SJCRH30 (cell line): ENCODE measurements around the gene TFCP2L1. TPM values are rescaled to one million over a fixed set of nuclear protein-coding genes. Genes with fewer than 3 reads are reported as not detected.
"Not testable (repeated sequence)": the region's sequence is repeated elsewhere in the genome, so short reads cannot be mapped to it uniquely, and the experiment has no call there.

Experiments used
- DNase-seq, 2 experiments: peaks; one replicate each; pipeline ENCODE4 v3.0.0-alpha.2; 2015 to 2020
- H3K27ac ChIP-seq: fragments of 250-450 bp; sonication (Bioruptor Pico); 2 replicates; pipeline ENCODE4 v1.5.1; 2020; ENCODE audit warnings: mild to moderate bottlenecking, moderate library complexity
- H3K27me3 ChIP-seq: fragments of 250-450 bp; sonication (Bioruptor Pico); 2 replicates; pipeline ENCODE4 v1.5.1; 2020; ENCODE audit warnings: mild to moderate bottlenecking, moderate library complexity
- H3K36me3 ChIP-seq: fragments of 250-450 bp; sonication (Bioruptor Pico); 2 replicates; pipeline ENCODE4 v1.5.1; 2020; ENCODE audit warnings: mild to moderate bottlenecking, moderate library complexity
- H3K4me1 ChIP-seq: fragments of 250-450 bp; sonication (Bioruptor Pico); 2 replicates; pipeline ENCODE4 v1.5.1; 2020; ENCODE audit warnings: mild to moderate bottlenecking, moderate library complexity
- H3K4me3 ChIP-seq: fragments of 250-450 bp; sonication (Bioruptor Pico); 2 replicates; pipeline ENCODE4 v1.5.1; 2020; ENCODE audit warnings: mild to moderate bottlenecking, moderate library complexity
- H3K9me3 ChIP-seq: fragments of 250-450 bp; sonication (Bioruptor Pico); replicated peaks from 2 replicates; pipeline ENCODE4 v1.5.1; 2020; ENCODE audit warnings: mild to moderate bottlenecking, moderate library complexity
- total RNA-seq: library from RNA; depleted of rRNA; stranded (reverse); fragments of >200 nt; shearing (Covaris generic); gene quantifications from 2 replicates; pipeline ENCODE4 v1.2.3, GENCODE V29; 2014; rRNA removed

Gene TFCP2L1, protein sequence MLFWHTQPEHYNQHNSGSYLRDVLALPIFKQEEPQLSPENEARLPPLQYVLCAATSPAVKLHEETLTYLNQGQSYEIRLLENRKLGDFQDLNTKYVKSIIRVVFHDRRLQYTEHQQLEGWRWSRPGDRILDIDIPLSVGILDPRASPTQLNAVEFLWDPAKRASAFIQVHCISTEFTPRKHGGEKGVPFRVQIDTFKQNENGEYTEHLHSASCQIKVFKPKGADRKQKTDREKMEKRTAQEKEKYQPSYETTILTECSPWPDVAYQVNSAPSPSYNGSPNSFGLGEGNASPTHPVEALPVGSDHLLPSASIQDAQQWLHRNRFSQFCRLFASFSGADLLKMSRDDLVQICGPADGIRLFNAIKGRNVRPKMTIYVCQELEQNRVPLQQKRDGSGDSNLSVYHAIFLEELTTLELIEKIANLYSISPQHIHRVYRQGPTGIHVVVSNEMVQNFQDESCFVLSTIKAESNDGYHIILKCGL
- total RNA-seq, result 0.05 and 0.08 TPM in 2 replicates

DNA sequence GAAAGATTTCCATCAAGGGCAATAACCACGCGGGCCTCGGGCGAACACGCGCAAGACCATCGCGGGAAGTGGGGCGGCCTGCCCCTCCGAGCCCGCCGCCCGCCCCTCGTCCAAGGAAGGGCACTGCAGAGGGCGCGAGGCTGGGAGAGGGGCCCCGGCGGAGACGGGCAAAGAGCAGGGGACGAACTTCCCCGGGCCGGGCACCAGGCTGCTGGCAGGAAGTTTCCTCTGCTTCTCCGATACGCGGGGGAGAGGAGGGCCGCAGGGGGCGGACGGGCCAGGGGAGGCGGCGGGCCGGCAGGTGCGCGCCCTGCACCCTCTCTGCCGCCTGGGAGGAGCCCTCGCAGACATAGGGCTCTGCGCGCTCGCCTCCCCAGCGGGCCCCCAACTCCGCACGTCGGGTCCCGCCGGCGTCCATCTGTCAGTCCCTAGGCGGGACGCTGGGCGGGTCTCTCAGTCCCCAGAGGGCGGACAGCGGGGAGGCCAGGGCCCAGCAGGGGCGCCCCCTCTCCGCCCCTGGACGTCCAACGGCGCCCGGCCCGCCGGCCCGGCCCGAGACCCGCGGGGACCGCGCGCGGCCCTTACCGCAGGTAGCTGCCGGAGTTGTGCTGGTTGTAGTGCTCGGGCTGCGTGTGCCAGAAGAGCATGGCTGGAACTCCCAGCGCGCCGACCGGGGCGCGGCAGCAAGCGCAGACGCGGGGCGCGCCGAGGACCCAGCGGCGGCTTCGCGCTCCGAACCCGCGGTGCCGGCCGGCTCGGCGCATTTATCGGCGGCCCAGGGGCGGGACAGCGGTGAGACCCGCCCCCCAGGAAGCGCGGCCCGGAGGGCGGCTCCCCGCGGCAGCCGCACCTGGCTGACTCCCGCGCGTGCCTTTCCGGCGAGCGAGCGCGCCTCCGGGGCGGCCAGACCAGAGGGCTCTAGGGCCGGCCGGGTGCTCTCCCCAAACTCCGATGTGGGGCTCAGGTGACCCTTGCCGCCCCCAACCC, at the start of gene TFCP2L1:
Gene TFCP2L1 (minus strand): TSS at position 740 of the 987 bp plus-strand sequence. CDS start 93 bp downstream, at position 647.
- no peaks in the 10 kb centered on the region for H3K27me3 ChIP-seq
- no peaks in the 10 kb centered on the region for H3K4me1 ChIP-seq
- DNase-seq, result no peak
- no peaks in the 10 kb centered on the region for H3K36me3 ChIP-seq
- no peaks in the 10 kb centered on the region for H3K9me3 ChIP-seq
- no peak within 1 kb of the TSS for H3K27ac ChIP-seq
- no peak within 1 kb of the TSS for H3K4me3 ChIP-seq

DNA sequence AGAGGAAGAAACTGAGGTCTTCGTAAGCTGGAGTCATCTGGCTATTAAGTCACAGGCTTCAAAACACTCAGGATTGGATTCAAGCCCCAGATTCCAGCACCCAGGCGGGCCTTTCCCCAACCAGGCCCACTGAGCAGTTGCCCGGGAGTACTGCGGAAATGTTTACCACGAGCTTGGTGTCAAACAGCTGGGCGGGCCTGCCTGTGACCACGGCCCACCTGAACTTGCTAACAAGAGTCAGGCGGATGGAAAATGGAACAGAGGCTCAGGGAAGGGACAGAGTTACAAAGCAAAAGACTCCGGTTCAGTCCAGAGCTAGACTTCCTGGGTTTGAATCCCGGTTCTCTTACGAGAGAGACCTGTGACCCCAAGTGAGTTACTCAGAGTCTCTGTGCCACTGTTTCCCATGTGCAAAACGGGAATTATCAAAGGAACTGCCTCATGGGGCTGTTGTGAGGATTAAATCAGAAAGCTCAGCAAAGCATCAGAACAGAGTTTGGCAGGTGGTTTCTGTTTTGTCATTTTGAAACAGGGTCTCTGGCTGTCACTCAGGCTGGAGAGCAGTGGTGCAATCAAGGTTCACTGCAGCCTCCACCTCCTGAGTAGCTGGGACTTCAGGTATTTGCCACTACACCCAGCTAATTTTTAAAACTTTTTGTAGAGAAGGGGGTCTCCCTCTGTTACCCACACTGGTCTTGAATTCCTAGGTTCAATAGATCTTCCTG, 49.0 kb upstream of the TFCP2L1 start:
- Histone ChIP-seq H3K4me1 (peaks cover 34% of the 10 kb centered on the region), H3K27me3 (no peaks in the 10 kb centered on the region), H3K9me3 (no peaks in the 10 kb centered on the region), H3K27ac (no peak overlapping the region), H3K4me3 (no peak overlapping the region), H3K36me3 (0 out of 2 replicates have a peak, but pooled peaks cover 3% of the 10 kb centered on the region)
- DNase-seq, result peak in 1 of 2 experiments; percentile 38

DNA sequence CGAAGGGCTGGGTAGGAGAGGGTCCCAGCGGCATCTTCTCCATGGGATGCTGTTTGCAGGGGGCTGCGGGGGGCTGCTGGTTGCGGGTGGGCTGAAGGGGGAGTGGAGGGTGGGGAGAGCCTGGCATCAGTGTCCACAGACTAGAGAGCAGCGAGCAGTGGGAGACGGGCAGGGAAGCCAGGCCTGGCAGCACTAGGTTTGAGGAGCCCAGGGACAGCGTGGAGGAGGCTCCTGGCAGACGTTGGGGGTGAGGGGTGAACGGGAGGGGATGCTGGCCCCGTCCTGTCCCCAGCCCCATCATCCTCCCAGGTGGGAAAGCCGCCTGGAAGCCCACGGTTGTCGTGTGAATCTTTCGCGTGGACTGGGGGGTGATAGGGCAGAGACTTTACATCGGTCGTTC, 48.2 kb upstream of the TFCP2L1 start:
- no peaks in the 10 kb centered on the region for H3K27me3 ChIP-seq
- no peak overlapping the region for H3K27ac ChIP-seq
- 0 out of 2 replicates have a peak, but pooled peaks cover 3% of the 10 kb centered on the region for H3K36me3 ChIP-seq
- H3K4me1 ChIP-seq, result peaks cover 34% of the 10 kb centered on the region
- no peak overlapping the region for H3K4me3 ChIP-seq
- no peaks in the 10 kb centered on the region for H3K9me3 ChIP-seq
- no peak for DNase-seq

DNA sequence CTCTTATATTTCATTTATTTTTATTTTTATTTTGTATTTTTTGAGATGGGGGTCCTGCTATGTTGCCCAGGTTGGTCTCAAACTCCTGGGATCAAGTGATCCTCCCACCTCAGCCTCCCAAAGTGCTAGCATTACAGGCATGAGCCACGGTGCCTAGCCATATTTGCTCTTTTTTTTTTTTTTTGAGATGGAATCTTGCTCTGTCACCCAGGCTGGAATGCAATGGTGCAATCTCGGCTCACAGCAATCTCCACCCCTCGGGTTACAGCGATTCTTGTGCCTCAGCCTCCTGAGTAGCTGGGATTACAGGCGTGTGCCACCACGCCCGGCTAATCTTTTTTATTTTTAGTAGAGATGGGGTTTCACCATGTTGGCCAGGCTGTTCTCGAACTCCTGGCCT, 46.3 kb upstream of the TFCP2L1 start:
- not testable (repeated sequence) for H3K36me3 ChIP-seq, H3K9me3 ChIP-seq, H3K4me3 ChIP-seq, DNase-seq, H3K27me3 ChIP-seq, H3K27ac ChIP-seq
- H3K4me1 ChIP-seq, result peaks cover 18% of the 10 kb centered on the region

DNA sequence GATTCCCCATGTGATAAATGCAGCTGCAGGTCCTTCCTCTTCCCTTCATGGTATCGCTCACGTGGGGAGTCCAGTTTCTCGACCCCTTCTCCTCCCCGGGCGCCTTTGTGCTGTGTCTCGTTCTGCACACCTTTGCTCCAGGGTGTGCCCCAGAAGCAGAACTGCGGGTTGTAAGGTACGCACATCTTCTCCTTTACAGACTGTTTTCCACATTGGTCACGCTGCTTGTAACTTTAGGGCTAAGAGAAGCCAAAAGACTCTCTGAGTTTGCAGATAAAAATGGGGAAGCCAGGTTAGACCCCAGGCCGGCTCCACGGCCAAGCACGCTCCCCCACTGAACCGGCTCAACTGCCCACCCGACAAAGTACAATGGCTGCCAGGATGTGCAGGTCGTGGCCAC, 45.9 kb upstream of the TFCP2L1 start:
- Histone ChIP-seq H3K27me3 (no peaks in the 10 kb centered on the region), H3K4me1 (peaks cover 13% of the 10 kb centered on the region), H3K36me3 (no peaks in the 10 kb centered on the region), H3K4me3 (no peak overlapping the region), H3K27ac (no peak overlapping the region), H3K9me3 (no peaks in the 10 kb centered on the region)
- DNase-seq, result no peak

DNA sequence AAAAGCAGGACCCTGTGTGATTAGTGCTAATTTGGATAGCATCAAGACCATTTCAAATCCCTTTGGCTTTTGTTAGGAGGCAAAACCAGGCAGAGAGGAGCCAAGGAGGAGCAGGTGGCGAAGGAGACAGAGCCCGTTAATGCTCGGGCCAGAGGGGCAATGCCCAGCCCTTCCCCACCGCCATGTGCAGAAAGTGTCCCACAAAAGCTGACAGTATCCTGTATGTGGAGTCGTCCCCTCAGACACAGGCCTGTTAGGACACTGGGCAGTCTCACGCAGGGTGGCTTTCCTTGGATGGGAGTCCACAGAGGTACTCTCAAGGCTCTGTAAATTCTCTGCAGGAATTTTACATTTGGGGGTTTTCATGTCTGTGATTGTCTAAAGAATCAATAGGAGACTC, 44.8 kb upstream of the TFCP2L1 start:
- Histone ChIP-seq H3K9me3 (no peaks in the 10 kb centered on the region), H3K4me3 (no peak overlapping the region), H3K36me3 (no peaks in the 10 kb centered on the region), H3K4me1 (0 out of 2 replicates have a peak, but pooled peaks cover 3% of the 10 kb centered on the region), H3K27ac (no peak overlapping the region), H3K27me3 (no peaks in the 10 kb centered on the region)
- no peak for DNase-seq

DNA sequence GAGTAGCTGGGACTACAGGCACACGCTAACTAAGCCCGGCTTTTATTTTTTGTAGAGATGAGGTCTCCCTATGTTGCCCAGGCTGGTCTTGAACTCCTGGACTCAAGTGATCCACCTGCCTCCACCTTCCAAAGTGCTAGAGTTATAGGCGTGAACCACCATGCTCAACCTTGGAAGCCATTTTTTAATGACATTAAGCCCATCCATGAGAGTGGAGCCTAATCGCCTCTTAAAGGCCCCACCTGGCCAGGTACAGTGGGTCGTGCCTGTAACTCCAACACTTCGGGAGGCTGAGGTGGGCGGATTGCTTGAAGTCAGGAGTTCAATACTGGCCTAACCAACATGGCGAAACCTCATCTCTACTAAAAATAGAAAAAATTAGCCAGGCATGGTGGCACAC, 41.6 kb upstream of the TFCP2L1 start:
- no peak for DNase-seq
- Histone ChIP-seq H3K4me3 (no peak overlapping the region), H3K27ac (no peak overlapping the region), H3K4me1 (peaks cover 10% of the 10 kb centered on the region), H3K9me3 (no peaks in the 10 kb centered on the region), H3K27me3 (no peaks in the 10 kb centered on the region), H3K36me3 (no peaks in the 10 kb centered on the region)

DNA sequence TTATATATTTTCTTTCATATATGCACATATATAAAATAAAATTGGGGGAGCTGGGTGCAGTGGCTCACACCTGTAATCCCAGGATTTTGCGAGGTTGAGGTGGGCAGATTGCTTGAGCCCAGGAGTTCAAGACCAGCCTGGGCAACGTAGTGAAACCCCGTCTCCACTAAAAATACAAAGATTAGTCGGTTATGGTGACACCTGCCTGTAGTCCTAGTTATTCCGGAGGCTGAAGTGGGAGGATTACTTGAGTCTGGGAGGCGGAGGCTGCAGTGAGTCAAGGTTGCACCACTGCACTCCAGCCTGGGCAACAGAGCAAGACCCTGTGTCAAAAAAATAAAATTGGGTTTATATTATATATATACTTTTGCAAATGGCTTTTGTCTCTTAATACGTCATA, 39.6 kb upstream of the TFCP2L1 start:
- no peaks in the 10 kb centered on the region for H3K36me3 ChIP-seq
- H3K4me3 ChIP-seq, result no peak overlapping the region
- no peaks in the 10 kb centered on the region for H3K9me3 ChIP-seq
- DNase-seq, result no peak
- H3K27me3 ChIP-seq, result no peaks in the 10 kb centered on the region
- H3K4me1 ChIP-seq, result peaks cover 10% of the 10 kb centered on the region
- no peak overlapping the region for H3K27ac ChIP-seq

DNA sequence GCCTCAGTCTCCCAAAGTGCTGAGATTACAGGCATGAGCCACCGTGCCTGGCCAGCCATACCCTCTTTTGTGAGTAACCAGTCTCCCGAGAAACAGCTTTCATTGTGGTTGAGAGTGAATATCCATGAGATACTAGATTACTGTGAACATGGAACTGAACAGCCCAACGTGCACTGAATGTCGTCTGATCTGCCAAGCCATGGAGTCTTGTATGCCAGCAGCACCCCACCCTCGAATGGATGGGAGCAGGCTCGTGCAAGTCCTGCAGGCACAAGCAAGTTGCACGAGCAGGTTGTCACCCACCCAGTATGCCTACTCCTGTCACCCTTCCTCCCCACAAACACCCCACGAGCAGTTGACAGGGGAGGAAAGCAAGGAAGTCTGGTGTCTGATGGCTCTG, 36.5 kb upstream of the TFCP2L1 start:
- no peak overlapping the region for H3K27ac ChIP-seq
- H3K4me3 ChIP-seq, result no peak overlapping the region
- peaks cover 10% of the 10 kb centered on the region for H3K4me1 ChIP-seq
- no peak for DNase-seq
- H3K36me3 ChIP-seq, result no peaks in the 10 kb centered on the region
- no peaks in the 10 kb centered on the region for H3K9me3 ChIP-seq
- no peaks in the 10 kb centered on the region for H3K27me3 ChIP-seq

DNA sequence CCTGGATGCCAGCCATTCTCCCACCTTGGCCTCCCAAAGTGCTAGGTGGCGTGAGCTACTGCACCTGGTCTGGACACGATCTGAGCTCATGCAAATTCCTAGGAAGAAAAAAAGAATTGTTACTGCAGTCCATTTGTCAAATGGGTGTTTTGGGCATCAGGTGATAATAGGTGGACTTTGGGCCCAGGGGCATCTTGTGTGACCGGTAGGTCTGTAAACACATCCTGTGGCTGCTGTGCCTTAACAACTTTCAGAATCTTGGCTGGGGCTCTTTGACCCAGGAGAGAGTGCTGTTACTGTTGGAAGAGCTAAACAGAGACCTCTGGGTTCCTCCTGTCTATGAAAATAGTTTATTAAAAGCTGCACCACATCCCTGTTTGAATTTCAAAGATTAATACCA, 34.9 kb upstream of the TFCP2L1 start:
- H3K27me3 ChIP-seq, result no peaks in the 10 kb centered on the region

DNA sequence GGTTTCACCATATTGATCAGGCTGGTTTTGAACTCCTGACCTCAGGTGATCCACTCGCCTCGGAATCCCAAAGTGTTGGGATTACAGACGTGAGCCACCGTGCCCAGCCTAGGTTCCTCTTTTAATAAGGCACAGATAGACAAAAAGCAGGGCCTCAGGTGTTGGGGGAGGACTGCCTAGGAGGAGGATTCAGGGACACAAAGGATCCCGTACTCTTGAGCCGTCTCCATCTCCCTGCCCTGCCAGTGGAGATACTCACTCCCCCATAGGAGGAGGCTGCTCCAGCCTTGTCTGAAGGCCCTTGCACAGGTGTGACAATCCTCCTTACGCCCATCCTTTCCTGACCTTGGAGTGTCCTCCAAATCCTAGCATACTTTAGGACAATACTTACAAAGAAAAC, 32.0 kb upstream of the TFCP2L1 start:
- Histone ChIP-seq H3K36me3 (no peaks in the 10 kb centered on the region), H3K27me3 (no peaks in the 10 kb centered on the region), H3K27ac (no peak overlapping the region), H3K4me3 (no peak overlapping the region), H3K4me1 (no peaks in the 10 kb centered on the region), H3K9me3 (no peaks in the 10 kb centered on the region)
- DNase-seq, result no peak

More for the DNA sequence above, 34.9 kb upstream of the TFCP2L1 start:
- Histone ChIP-seq H3K27ac (no peak overlapping the region), H3K4me1 (peaks cover 10% of the 10 kb centered on the region), H3K9me3 (no peaks in the 10 kb centered on the region), H3K36me3 (no peaks in the 10 kb centered on the region), H3K4me3 (no peak overlapping the region)
- DNase-seq, result no peak

DNA sequence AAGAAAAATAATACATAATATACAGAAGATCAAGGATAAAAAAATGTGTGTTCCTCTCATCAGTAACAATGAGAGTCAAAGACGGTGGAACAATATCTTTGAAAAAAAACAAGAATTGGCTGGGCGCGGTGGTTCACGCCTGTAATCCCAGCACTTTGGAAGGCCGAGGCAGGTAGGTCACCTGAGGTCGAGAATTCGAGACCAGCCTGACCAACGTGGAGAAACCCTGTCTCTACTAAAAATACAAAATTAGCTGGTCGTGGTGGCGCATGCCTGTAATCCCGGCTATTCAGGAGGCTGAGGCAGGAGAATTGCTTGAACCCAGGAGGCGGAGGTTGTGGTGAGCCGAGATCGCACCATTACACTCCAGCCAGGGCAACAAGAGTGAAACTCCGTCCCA, 28.7 kb upstream of the TFCP2L1 start:
- not testable (repeated sequence) for DNase-seq, H3K27me3 ChIP-seq, H3K27ac ChIP-seq, H3K9me3 ChIP-seq, H3K4me1 ChIP-seq, H3K4me3 ChIP-seq, H3K36me3 ChIP-seq

DNA sequence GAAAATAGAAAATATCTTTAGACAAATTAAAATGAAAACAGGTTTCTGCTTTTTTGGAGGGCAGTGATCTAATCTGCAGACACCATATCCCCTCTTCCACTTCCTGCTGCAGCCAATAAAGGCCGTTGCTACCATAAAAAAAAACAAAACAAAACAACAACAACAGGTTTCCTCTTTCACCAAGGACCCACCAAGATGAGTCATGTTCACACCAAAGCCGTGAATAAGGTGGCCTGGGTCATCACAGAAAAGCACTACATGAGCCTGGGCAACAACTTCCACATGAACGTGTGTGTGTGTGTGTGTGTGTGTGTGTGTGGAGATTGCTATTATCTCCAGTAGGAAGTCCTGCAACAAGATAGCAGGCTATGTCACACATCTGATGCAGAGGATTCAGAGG, 24.8 kb upstream of the TFCP2L1 start:
- DNase-seq, result no peak
- no peaks in the 10 kb centered on the region for H3K27me3 ChIP-seq
- H3K27ac ChIP-seq, result no peak overlapping the region
- no peaks in the 10 kb centered on the region for H3K4me1 ChIP-seq
- H3K9me3 ChIP-seq, result no peaks in the 10 kb centered on the region
- no peak overlapping the region for H3K4me3 ChIP-seq
- no peaks in the 10 kb centered on the region for H3K36me3 ChIP-seq

DNA sequence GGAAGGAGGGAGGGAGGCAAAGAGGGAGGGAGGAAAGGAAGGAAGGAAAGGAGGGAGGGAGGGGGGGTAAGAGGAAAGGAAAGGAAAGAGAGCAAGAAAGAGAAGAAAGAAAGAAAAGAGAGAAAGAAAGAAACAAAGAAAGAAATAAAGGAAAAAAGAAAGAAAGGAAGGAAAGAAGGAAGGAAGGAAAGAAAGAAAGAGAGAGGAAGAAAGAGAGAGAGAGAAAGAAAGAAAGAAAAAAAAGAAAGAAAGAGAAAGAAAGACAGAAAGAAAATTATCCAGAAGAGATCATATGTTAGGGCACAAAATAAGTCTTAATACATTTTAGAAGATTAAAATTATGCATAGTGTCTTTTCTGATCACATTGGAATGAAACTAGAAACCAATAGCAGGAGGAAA, 24.3 kb upstream of the TFCP2L1 start:
- DNase-seq, result no peak
- Histone ChIP-seq H3K27me3 (no peaks in the 10 kb centered on the region), H3K4me3 (no peak overlapping the region), H3K4me1 (no peaks in the 10 kb centered on the region), H3K9me3 (no peaks in the 10 kb centered on the region), H3K27ac (no peak overlapping the region), H3K36me3 (no peaks in the 10 kb centered on the region)
